Measurements from ENCODE around the gene ANKRD29. TPM values are rescaled to one million over a fixed set of nuclear protein-coding genes. Genes with fewer than 3 reads are reported as not detected.
A peak's percentile ranks its signal among the peaks of the same experiment; 100 is the strongest.

The ANKRD29 gene
- total RNA-seq, 2 experiments from 2014 or later = not detected

GRCh38 chr18:23689031-23689615 lies 26.4 kb upstream of the ANKRD29 start, which contains the start of gene LAMA3:
LAMA3 (plus strand) TSS chr18:23689453; CDS start chr18:23689684, 231 bp downstream.
- CTCF ChIA-PET = interaction anchor here (2.3 kb wide), 1 partner anchor 67 kb away, joined by 5 read pairs; no protein-coding TSS in a partner anchor
- POLR2A ChIA-PET = no interaction called here
- Mint-ChIP-seq H3K4me3 (peak within 1 kb of the TSS; percentile 52), H3K36me3 (ENCODE audit: low read depth) (no peaks in the 10 kb centered on the region), H3K4me1 (ENCODE audit: low read depth) (peaks cover 5% of the 10 kb centered on the region), H3K27me3 (peaks cover 31% of the 10 kb centered on the region), H3K27ac (no peak within 1 kb of the TSS), H3K9me3 (peaks cover 1% of the 10 kb centered on the region)
- DNase-seq (peak; percentile 27), ATAC-seq (peak; percentile 76)
- TF ChIP-seq, protein P1, sequence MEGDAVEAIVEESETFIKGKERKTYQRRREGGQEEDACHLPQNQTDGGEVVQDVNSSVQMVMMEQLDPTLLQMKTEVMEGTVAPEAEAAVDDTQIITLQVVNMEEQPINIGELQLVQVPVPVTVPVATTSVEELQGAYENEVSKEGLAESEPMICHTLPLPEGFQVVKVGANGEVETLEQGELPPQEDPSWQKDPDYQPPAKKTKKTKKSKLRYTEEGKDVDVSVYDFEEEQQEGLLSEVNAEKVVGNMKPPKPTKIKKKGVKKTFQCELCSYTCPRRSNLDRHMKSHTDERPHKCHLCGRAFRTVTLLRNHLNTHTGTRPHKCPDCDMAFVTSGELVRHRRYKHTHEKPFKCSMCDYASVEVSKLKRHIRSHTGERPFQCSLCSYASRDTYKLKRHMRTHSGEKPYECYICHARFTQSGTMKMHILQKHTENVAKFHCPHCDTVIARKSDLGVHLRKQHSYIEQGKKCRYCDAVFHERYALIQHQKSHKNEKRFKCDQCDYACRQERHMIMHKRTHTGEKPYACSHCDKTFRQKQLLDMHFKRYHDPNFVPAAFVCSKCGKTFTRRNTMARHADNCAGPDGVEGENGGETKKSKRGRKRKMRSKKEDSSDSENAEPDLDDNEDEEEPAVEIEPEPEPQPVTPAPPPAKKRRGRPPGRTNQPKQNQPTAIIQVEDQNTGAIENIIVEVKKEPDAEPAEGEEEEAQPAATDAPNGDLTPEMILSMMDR (IDR thresholded peaks at IDR 0.05) = no peak
- intact Hi-C loops (cut with micrococcal nuclease) = no loop called here

- peaks cover 1% of the 10 kb centered on the region for H3K9me3 Mint-ChIP-seq
- TF ChIP-seq, protein P1 (IDR thresholded peaks at IDR 0.05) = no peak
- intact Hi-C loops (cut with micrococcal nuclease) = no loop called here
- no peak overlapping the region for H3K4me3 Mint-ChIP-seq
- CTCF ChIA-PET = interaction anchor here (2.3 kb wide), 1 partner anchor 66 kb away, joined by 5 read pairs; no protein-coding TSS in a partner anchor
- ATAC-seq = no peak
- H3K27ac Mint-ChIP-seq = no peak overlapping the region
- POLR2A ChIA-PET = no interaction called here
- H3K27me3 Mint-ChIP-seq = peaks cover 28% of the 10 kb centered on the region
- H3K36me3 Mint-ChIP-seq (ENCODE audit: low read depth) = no peaks in the 10 kb centered on the region
- peaks cover 5% of the 10 kb centered on the region for H3K4me1 Mint-ChIP-seq (ENCODE audit: low read depth)
- DNase-seq = no peak
These were observed 25.8 kb upstream of the ANKRD29 start for GRCh38 chr18:23688528-23688927.

DNA sequence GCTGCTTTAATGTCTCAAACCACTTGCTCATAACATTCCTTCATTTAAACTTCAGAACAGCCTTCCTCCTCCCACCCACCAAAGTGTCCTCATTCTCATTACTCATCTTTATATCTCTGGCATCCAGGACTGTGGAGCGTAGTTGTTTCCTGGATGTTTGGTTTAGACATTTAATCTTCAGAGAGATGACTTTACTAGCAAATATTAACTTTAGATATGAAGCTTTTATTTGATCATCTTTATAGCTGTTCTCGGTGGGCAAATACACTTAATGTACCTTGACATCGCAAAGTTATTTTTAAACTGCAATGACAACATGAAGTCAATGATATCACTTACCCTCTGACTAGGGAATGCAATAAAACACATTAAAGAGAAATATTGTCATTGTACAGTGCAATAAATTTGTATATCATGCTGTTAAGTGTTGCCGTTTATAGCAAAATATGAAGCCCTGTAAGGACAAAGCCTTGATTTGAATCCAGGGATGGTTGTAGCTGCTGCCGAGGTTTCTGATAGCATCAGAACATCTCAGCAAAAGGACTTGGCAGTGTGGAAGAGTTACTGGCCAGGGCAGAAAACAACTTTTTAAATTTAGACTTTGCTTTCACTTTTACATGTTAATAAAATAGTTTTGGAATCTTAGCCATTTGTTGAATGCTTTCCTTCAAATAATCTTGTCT lies 21.9 kb upstream of the ANKRD29 start:
- Mint-ChIP-seq H3K9me3 (peaks cover 1% of the 10 kb centered on the region), H3K27ac (no peak overlapping the region), H3K27me3 (peaks cover 35% of the 10 kb centered on the region), H3K4me3 (no peak overlapping the region), H3K36me3 (ENCODE audit: low read depth) (no peaks in the 10 kb centered on the region), H3K4me1 (ENCODE audit: low read depth) (peaks cover 5% of the 10 kb centered on the region)
- TF ChIP-seq, protein P1 (IDR thresholded peaks at IDR 0.05) = no peak
- no peak for ATAC-seq
- ChIA-PET POLR2A (no interaction called here), CTCF (interaction anchor here (1.0 to 1.3 kb wide), 2 partner anchors 19 to 47 kb away, joined by 3 to 4 read pairs; no protein-coding TSS in a partner anchor)
- intact Hi-C loops (cut with micrococcal nuclease) = no loop called here
- DNase-seq = no peak

GRCh38 chr18:23683671-23684070 lies 21.0 kb upstream of the ANKRD29 start:
- Mint-ChIP-seq H3K4me1 (ENCODE audit: low read depth) (peaks cover under 1% of the 10 kb centered on the region), H3K36me3 (ENCODE audit: low read depth) (no peaks in the 10 kb centered on the region), H3K4me3 (no peak overlapping the region), H3K27me3 (peaks cover 37% of the 10 kb centered on the region), H3K9me3 (peaks cover 1% of the 10 kb centered on the region), H3K27ac (no peak overlapping the region)
- ATAC-seq (no peak), DNase-seq (no peak)
- ChIA-PET POLR2A (no interaction called here), CTCF (interaction anchor here (1.0 to 1.3 kb wide), 2 partner anchors 18 to 46 kb away, joined by 3 to 4 read pairs; no protein-coding TSS in a partner anchor)
- intact Hi-C loops (cut with micrococcal nuclease) = no loop called here
- TF ChIP-seq, protein P1 (IDR thresholded peaks at IDR 0.05) = no peak

GRCh38 chr18:23683155-23683554 lies 20.4 kb upstream of the ANKRD29 start:
- peaks cover 1% of the 10 kb centered on the region for H3K9me3 Mint-ChIP-seq
- POLR2A ChIA-PET = interaction anchor here (0.5 kb wide), 1 partner anchor 66 kb away, joined by 3 read pairs; no protein-coding TSS in a partner anchor

More at GRCh38 chr18:23683155-23683554, 20.4 kb upstream of the ANKRD29 start:
- H3K27ac Mint-ChIP-seq = no peak overlapping the region
- DNase-seq = no peak
- TF ChIP-seq, protein P1 (IDR thresholded peaks at IDR 0.05) = no peak
- no peaks in the 10 kb centered on the region for H3K36me3 Mint-ChIP-seq (ENCODE audit: low read depth)
- CTCF ChIA-PET = interaction anchor here (1.3 kb wide), 1 partner anchor 46 kb away, joined by 3 read pairs; no protein-coding TSS in a partner anchor
- no peak overlapping the region for H3K4me3 Mint-ChIP-seq
- no peaks in the 10 kb centered on the region for H3K4me1 Mint-ChIP-seq (ENCODE audit: low read depth)
- peaks cover 35% of the 10 kb centered on the region for H3K27me3 Mint-ChIP-seq
- no peak for ATAC-seq
- intact Hi-C loops (cut with micrococcal nuclease) = no loop called here
